Stimulated activated CD4-positive, alpha-beta T cell treated with anti-CD3 and anti-CD28 coated beads, TNF-alpha, amount 100 ng/mL, for 4 hours (primary cell): ENCODE data around the gene SARM1.
"Not testable (repeated sequence)": the region's sequence is repeated elsewhere in the genome, so short reads cannot be mapped to it uniquely, and the experiment has no call there.

Experiments
- DNase-seq, 3 experiments: peaks; one replicate each; pipeline ENCODE4 v3.0.0-alpha.2; 2020; ENCODE audit warnings: low read depth in 3 of 3

The SARM1 gene

GRCh38 chr17:28371245-28372202 is at the start of gene SARM1:
Gene SARM1 (plus strand): TSS chr17:28371694. CDS start chr17:28372033, 339 bp downstream.
- peak; percentile 67 to 73 (median 73) for DNase-seq

DNA sequence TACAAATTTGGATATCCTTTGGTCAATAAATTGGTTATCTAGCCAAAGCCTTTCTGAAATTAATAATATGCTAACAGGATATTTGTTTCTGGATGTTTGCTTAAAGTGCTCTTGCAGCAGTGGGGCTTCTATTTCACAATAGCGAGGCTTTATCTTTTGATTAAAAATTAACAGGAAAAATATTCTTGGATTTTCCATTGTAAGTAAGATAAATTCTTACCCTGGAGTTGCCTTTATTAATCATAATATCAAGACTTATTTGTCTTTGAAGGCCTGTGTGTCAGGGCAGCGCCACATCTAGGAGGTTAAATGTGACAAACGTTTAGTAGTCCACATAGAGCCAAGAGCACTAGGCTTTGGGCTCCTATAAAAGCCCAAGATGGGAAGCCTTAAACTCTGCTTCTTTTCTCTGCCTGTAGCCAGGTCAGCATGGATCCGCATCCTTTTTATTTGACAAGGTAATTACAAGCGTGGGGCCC is 47.2 kb upstream of the SARM1 start:
- no peak for DNase-seq

DNA sequence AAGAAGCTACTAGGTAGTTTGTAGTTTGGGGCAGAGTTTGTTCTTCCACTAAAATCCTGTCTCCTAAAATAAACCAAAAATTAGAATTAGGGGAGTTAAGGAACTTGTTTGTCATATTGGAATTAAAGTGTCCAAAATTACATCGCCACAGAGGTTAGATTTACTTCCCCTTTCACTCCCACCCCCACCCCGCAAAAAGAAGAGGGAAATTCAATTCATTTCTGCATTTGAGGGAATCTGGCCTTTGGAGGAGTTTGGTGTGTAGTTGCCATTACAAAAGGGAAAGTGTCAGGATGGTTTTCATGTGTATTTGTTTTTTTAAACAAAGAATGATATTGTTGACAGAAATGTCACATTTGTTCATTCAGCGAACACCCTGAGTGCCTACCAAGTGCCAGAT is 46.7 kb upstream of the SARM1 start:
- no peak for DNase-seq

GRCh38 chr17:28325211-28325610 is 46.3 kb upstream of the SARM1 start:
- DNase-seq: no peak

DNA sequence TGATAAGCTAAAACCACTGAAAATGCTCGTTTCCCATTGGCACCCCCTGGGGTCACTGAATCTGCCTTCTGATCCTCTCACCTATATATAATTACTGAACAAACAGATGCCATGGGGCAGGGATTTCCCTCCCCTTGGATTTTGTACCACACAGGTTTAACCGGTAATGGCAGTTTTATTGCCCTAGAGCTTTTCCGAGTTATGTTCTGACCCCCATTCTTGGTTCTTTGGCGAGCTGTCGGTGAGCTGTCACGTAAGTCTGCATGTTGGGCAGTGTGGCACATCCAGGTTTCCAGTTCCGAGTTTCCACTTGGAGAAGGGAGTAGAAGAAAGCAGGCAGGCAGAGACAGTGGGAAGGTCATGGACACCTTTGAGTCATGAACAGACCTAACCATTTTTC is 45.4 kb upstream of the SARM1 start:
- DNase-seq: no peak

DNA sequence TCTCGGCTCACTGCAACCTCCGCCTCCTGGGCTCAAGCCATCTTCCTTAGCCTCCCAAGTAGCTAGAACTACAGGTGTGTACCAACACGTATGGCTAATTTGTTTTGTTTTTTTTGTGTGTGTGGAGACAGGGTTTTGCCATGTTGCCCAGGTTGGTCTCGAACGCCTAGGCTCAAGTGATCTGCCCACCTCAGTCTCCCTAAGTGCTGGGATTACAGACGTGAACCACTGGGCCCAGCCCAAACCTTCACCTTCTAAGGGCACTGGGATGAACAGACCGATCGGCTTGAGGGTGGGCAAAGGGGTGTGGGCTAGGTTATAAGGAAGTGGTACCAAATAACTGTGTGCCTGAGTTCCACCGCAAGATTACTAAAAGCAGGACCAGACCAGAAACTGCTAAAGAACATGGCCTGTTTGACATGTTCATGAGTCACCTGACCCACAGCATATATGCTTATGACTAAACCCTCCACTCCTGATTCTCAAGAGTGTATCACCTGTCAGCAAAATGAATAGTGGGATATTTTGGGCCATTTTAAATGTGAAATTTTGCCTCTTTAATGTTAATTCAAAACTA is 44.4 kb upstream of the SARM1 start:
- DNase-seq: no peak

DNA sequence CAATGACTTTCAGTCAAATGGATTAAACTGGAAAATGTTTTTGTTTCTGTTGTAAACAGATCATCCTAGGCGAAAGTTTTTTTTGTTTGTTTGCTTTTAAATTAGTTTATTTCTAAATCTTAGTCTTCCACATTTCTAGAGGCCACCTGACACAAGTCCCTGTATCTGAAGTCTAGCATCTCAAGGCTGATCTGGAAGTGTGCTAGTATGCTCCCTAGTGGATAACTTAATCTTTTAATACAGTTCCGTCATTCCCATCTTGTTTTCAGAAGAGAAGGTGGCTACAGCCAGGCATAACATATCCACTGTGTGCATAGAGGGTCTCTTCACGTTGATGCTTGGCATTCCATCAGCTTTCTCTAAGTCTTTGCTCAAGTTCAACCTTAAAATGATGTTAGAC is 43.8 kb upstream of the SARM1 start:
- no peak for DNase-seq

- no peak for DNase-seq
These were observed 43.2 kb upstream of the SARM1 start for GRCh38 chr17:28328325-28328724.

- no peak for DNase-seq
These were observed 40.8 kb upstream of the SARM1 start for GRCh38 chr17:28330671-28331070.

GRCh38 chr17:28331891-28332420 is 39.5 kb upstream of the SARM1 start:
- DNase-seq: no peak

DNA sequence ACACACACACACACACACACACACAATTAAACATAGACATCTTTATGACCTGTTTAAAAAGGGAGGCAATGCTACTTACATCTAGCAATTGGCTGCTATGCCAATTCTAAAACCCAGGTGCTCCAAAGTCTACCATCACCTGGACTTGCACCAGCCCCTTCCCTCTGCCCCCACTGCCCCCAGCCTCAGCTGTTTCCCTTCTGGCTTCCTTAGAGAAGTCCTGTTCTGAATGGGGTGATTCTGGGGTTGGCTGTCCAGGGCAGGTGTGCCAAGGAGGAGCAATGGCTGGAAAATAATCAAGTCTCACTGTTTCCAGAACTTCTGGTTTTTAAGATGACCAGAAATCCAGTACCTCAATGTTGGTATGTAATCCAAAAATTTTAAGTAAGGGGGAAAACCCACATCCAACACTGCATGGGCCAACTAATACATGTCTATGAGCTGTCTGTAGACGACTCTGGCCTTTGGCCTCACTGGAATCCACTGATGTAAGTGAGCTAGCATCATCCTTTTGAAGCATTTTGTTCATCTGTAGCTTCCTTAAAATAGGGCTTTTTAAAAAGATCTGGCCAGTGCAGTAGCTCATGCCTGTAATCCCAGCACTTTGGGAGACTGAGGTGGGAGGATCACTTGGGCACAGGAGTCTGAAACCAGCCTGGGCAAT is 38.3 kb upstream of the SARM1 start:
- no peak for DNase-seq

DNA sequence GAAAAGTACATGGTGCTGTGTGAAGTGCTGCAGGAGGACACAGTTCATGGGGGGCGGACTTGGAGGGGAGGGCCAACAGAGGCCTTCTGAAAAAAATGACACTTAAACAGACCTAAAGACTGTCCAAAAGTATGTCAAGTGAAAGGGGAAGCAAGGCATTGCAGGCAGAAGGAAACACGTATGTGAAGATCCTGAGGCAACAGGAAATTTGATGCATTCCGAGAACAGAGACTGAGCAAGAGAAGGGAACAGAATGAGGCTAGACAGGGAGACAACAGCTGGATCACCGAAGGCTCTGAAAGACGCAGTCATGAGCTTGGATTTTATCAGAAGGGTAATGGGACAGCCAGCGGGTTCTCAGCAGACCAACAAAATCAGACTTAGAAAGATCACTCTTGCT is 37.3 kb upstream of the SARM1 start:
- DNase-seq: no peak

DNA sequence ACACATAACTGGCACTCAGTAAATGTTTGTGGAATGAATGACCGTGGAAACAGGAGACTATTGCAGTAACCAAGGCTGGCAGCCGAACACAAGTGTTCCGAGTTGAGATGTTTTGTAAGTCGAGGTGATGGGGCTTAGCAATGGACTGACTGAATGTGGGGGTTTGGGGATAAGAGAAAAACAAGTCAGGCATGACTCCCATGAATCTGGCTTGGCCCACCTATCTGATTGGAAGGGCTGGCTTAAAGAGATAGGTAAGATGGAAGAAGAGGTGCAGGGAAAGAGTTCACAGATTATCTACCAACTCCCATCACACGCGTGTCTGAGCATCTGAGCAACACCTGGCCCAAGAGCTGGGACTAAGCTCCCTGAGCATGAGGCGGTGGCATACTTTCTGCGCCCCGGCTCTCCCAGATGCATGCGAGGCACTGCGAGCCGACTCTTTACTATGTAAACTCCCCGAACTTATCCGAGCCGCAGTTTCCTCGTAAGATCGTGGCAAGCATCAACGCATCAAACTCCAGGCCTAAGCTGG is 36.8 kb upstream of the SARM1 start:
- DNase-seq: no peak

- DNase-seq: peak; percentile 79 to 97 (median 97)
These were observed 36.1 kb upstream of the SARM1 start, which contains the start of the genes IFT20 and TNFAIP1 for GRCh38 chr17:28335201-28335958. Gene IFT20 (minus strand): TSS chr17:28335472. CDS start chr17:28331985, 3,487 bp downstream. Gene TNFAIP1 (plus strand): TSS chr17:28335761. CDS start chr17:28339522, 3,761 bp downstream.

- DNase-seq: peak in 1 of 3 experiments; percentile 5
These were observed 35.3 kb upstream of the SARM1 start for GRCh38 chr17:28335959-28336871.

DNA sequence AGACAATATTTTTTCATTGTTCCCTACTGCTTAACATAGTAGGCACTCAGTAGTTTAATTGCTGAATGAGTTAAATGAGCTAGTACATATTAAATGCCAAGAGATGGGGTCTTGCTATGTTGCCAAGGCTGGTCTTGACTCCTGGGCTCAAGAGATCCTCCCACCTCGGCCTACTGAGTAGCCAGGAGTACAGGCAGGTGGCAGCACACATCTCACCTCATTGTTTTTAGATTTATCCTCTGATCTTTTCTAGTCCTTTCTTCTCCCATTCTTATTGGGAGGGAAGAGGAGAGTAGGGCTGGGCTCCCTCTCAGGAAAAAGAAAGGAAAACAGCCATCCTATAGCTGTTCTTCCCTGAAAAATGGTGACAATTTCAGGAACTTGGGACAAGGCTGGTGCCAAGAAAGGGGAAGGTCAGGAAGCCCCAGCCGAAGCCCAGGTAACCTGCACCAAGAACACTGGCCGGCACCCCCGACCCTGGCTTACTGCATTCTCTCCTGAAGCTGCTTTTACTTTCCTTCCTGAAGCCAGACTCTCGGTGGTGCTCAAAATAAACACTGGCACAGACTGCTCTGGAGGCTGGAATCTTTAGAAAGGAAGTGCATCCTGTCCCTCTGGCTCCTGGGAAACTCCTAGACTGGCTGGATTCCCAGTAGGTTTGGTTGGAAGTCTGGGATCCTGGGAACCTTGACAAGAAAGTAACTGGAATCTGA is 33.3 kb upstream of the SARM1 start:
- no peak for DNase-seq

GRCh38 chr17:28338769-28339212 is 32.7 kb upstream of the SARM1 start:
- DNase-seq: not testable (repeated sequence)

- DNase-seq: no peak
These were observed 32.1 kb upstream of the SARM1 start for GRCh38 chr17:28339431-28339830.

DNA sequence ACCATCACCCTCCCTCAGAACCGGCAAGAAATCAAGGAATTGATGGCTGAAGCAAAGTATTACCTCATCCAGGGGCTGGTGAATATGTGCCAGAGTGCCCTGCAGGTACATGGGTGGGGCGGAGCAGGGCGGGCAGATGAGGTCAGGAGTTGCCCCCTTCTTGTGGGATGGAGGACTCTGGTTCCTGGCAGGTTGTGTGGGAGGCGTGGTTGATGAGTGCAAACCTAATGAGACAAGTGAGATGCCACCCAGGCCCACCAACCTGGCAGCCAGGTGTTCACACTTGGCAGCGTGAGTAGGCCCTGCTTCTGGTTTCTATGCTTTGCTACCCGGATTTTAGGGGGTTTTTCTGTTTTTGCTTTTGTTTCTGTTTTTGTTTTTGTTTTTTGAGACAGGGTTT is 31.1 kb upstream of the SARM1 start:
- no peak for DNase-seq
